Activated CD8-positive, alpha-beta memory T cell treated with anti-CD3 and anti-CD28 coated beads, Interleukin-2, amount 50 U/mL, for 1 hour (primary cell): ENCODE data around the gene SLC7A1.

Source experiments
- DNase-seq: peaks from one replicate; pipeline ENCODE4 v3.0.0-alpha.2; 2020; ENCODE audit errors: extremely low read depth

Gene SLC7A1

GRCh38 chr13:29510651-29511084, 84.8 kb downstream of the SLC7A1 start:
- no peak for DNase-seq

- DNase-seq: no peak
Measured at GRCh38 chr13:29509999-29510589, 85.4 kb downstream of the SLC7A1 start.

- DNase-seq: no peak
Measured at GRCh38 chr13:29508876-29509252, 86.6 kb downstream of the SLC7A1 start.

GRCh38 chr13:29508130-29508875, 87.2 kb downstream of the SLC7A1 start:
- DNase-seq: peak; percentile 18

GRCh38 chr13:29507356-29507755, 88.1 kb downstream of the SLC7A1 start:
- DNase-seq: no peak

GRCh38 chr13:29505950-29506349, 89.5 kb downstream of the SLC7A1 start:
- DNase-seq: no peak

- no peak for DNase-seq
Measured at GRCh38 chr13:29505511-29505910, 90.0 kb downstream of the SLC7A1 start.

- no peak for DNase-seq
Measured at GRCh38 chr13:29504691-29505090, 90.8 kb downstream of the SLC7A1 start.

GRCh38 chr13:29503041-29503837, 92.2 kb downstream of the SLC7A1 start:
- DNase-seq: no peak

- no peak for DNase-seq
Measured at GRCh38 chr13:29502391-29503008, 93.0 kb downstream of the SLC7A1 start.

GRCh38 chr13:29501674-29502073, 93.8 kb downstream of the SLC7A1 start:
- DNase-seq: no peak

- DNase-seq: no peak
Measured at GRCh38 chr13:29500386-29500785, 95.1 kb downstream of the SLC7A1 start.

GRCh38 chr13:29499506-29500165, 95.9 kb downstream of the SLC7A1 start:
- DNase-seq: no peak

GRCh38 chr13:29498426-29499040, 97.0 kb downstream of the SLC7A1 start:
- no peak for DNase-seq

- no peak for DNase-seq
Measured at GRCh38 chr13:29497137-29497654, 98.3 kb downstream of the SLC7A1 start.

GRCh38 chr13:29496241-29496712, 99.2 kb downstream of the SLC7A1 start:
- DNase-seq: no peak

- no peak for DNase-seq
Measured at GRCh38 chr13:29494520-29494919, 101.0 kb downstream of the SLC7A1 start.

- DNase-seq: no peak
Measured at GRCh38 chr13:29493796-29494195, 101.7 kb downstream of the SLC7A1 start.

- no peak for DNase-seq
Measured at GRCh38 chr13:29491248-29491647, 104.2 kb downstream of the SLC7A1 start.

- DNase-seq: no peak
Measured at GRCh38 chr13:29490561-29490885, 105.0 kb downstream of the SLC7A1 start.
